ENCODE measurements around the gene TTC28.

DNA sequence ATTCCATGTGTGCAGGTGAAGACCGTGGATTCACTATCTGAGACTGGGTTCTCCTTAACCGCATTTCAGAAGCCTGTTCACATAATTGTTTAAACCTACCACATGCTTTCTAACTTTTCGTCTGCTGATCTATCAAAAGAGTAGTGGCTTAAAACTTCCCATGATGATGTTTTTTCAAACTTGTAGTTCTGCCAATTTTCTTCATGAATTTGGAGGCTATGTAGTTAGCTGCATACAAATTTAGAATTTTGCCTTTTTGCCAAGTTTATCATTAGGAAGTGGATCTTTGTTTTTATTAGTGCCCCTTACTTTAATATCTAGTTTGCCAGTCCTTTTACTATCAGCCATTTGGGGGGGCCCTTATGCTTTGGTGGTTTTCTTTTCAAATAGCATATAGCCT is 703.1 kb downstream of the TTC28 start:
- TF ChIP-seq CTCF (tag by site-specific recombination; IDR thresholded peaks at IDR 0.05) (no peak), ZNF571 (tag by site-specific recombination; IDR thresholded peaks at IDR 0.05) (no peak), ATF2 (tag by site-specific recombination; IDR thresholded peaks at IDR 0.05; ENCODE audit: low read depth) (no peak), ZNF513 (tag by site-specific recombination; IDR thresholded peaks at IDR 0.05) (no peak), ZNF391 (tag by site-specific recombination; IDR thresholded peaks at IDR 0.05; ENCODE audit: borderline replicate concordance, low read depth) (no peak), ZBTB8A (tag by site-specific recombination; IDR thresholded peaks at IDR 0.05) (no peak), YY1 (tag by site-specific recombination; IDR thresholded peaks at IDR 0.05) (no peak), ZBTB48 (tag by site-specific recombination; IDR thresholded peaks at IDR 0.05) (no peak), SETDB1 (IDR thresholded peaks at IDR 0.05; ENCODE audit: insufficient read length, low read length) (no peak)
- TF ChIP-seq, protein P1, sequence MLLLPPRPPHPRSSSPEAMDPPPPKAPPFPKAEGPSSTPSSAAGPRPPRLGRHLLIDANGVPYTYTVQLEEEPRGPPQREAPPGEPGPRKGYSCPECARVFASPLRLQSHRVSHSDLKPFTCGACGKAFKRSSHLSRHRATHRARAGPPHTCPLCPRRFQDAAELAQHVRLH (tag by site-specific recombination; IDR thresholded peaks at IDR 0.05) = no peak

Data from HEK293 (cell line).